Transverse colon (tissue), 4 donors: ENCODE data around the gene UBAP2L. TPM values are rescaled to one million over a fixed set of nuclear protein-coding genes. Genes with fewer than 3 reads are reported as not detected.
"Not testable (repeated sequence)": the region's sequence is repeated elsewhere in the genome, so short reads cannot be mapped to it uniquely, and the experiment has no call there.

Source experiments
- DNase-seq: peaks from one replicate; pipeline ENCODE4 v3.0.0-alpha.2; 2019
- H3K27ac ChIP-seq, 4 donors: fragments of 200-600 bp; sonication (generic); 2 replicates each; pipeline ENCODE4 v1.5.1; 2016 to 2018; ENCODE audit warnings: inconsistent platforms in 4 of 4
- H3K27me3 ChIP-seq: fragments of 200-600 bp; sonication (generic); 2 replicates; pipeline ENCODE4 v1.5.1; 2017; ENCODE audit warnings: inconsistent platforms
- H3K36me3 ChIP-seq, 4 donors: fragments of 200-600 bp; sonication (generic); 2 replicates each; pipeline ENCODE4 v1.5.1; 2017 to 2019; ENCODE audit warnings: inconsistent platforms in 4 of 4
- H3K4me1 ChIP-seq, 4 donors: fragments of 200-600 bp; sonication (generic); 2 replicates each; pipeline ENCODE4 v1.5.1; 2017 to 2020; ENCODE audit warnings: inconsistent platforms in 4 of 4
- H3K4me3 ChIP-seq, 4 donors: fragments of 200-600 bp; sonication (generic); 1 replicate in 1 of 4; 2 replicates in 3 of 4; pipeline versions ENCODE4 v1.5.1 to v1.6.1; 2017 to 2019; ENCODE audit warnings: inconsistent platforms in 4 of 4
- H3K9me3 ChIP-seq, 2 donors: fragments of 200-600 bp; sonication (generic); 2 replicates each; pipeline ENCODE4 v1.5.1; 2017 to 2019; ENCODE audit warnings: inconsistent platforms in 2 of 2
- EP300 ChIP-seq: sonication (generic); formaldehyde crosslinking; IDR thresholded peaks from one replicate; pipeline ENCODE4 v1.6.1; 2017; ENCODE audit warnings: antibody characterized with exemption, low read depth
- POLR2A ChIP-seq: fragments of 450-650 bp; IDR thresholded peaks from one replicate; pipeline ENCODE4 v1.6.1; 2016; ENCODE audit warnings: antibody characterized with exemption, mild to moderate bottlenecking, moderate library complexity
- POLR2AphosphoS5 ChIP-seq, 3 donors: sonication (generic); formaldehyde crosslinking; IDR thresholded peaks; one replicate each; pipeline ENCODE4 v1.6.1; 2016; ENCODE audit warnings: antibody characterized with exemption in 3 of 3
- WGBS, 2 donors: methylation state at CpG; one replicate each; pipeline ENCODE4 v1.1.5; 2018; ENCODE audit warnings: low coverage in 1 of 2; 5-methylcytosine and 5-hydroxymethylcytosine counted together
- in situ Hi-C, 4 donors: fragments of 200-750 bp; cut with MboI; loops; one replicate each; pipeline versions ENCODE4 v1.15.0 to v1.15.1; 2017; ENCODE audit warnings: low sequenced_read_pairs in 3 of 4, low pct_ligation_motif_present in 1 of 4, low pct_unique_long_range_greater_than_20kb in 1 of 4
- intact Hi-C: fragments of 100-400 bp; cut with DNase I; formaldehyde crosslinking; loops from one replicate; pipeline ENCODE4 v1.15.1; 2023; ENCODE audit warnings: low total_unique reads
- small RNA-seq, 4 donors: library from RNA; depleted of rRNA; stranded (forward); fragments of <200 nt; gene quantifications; one replicate each; pipeline ENCODE3, GENCODE V24; 2016
- total RNA-seq, 4 donors: library from RNA; depleted of rRNA; stranded (reverse); fragments of >200 nt; gene quantifications; one replicate each; pipeline ENCODE4 v1.1.0, GENCODE V29; 2016
- TF ChIP-seq, protein P1 (sequence below), 5 experiments: fragments of 200-600 bp in 3 of 5; fragments of 450-650 bp in 2 of 5; sonication (generic) in 3 of 5; IDR thresholded peaks; 1 replicate in 2 of 5; 2 replicates in 3 of 5; pipeline ENCODE4 v1.5.1; 2016 to 2017; ENCODE audit warnings: antibody characterized with exemption in 5 of 5, inconsistent platforms in 3 of 5, mild to moderate bottlenecking in 2 of 5, moderate library complexity in 1 of 5

Gene UBAP2L
- total RNA-seq, 4 donors from 2014 or later, result 42.4 to 62.0 (median 50.6) TPM

DNA sequence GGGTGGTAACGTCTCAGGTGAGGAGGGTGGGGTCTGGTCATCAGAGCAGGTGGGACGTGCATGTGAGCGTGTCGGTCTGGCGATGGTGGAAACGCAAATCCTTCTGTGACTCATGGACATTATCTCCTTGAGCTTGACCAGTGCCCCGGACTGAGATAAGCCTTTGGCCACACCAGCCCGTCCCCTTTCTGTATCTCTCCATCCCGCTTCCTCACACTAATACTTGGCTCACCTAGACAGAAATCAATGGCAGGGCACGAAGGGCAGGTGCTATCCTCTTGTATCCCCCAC, 92.3 kb downstream of the UBAP2L start:
- no peaks in the 10 kb centered on the region for H3K4me1 ChIP-seq
- in situ Hi-C loops, result no loop called here

DNA sequence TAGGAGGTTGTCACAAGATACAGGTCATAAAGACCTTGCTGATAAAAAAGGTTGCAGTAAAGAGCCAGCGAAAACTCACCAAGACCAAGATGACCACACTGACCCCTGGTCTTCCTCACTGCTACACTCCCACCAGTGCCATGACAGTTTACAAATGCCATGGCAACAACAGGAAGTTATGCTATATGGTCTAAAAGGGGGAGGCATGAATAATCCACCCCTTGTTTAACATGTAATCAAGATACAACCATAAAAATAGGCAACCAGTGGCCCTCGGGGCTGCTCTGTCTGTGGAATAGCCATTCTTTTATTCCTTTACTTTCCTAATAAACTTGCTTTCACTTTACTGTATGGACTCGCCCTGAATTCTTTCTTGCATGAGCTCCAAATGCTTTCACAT, 93.5 kb downstream of the UBAP2L start:
- H3K4me1 ChIP-seq, DNase-seq, in situ Hi-C loops, H3K27ac ChIP-seq, H3K9me3 ChIP-seq, intact Hi-C loops, H3K4me3 ChIP-seq, H3K27me3 ChIP-seq, H3K36me3 ChIP-seq: not testable (repeated sequence)
- 56 to 70% methylated on average over 3 of the region's 3 CpGs for WGBS, 2 donors

More for the DNA sequence above, 92.3 kb downstream of the UBAP2L start:
- TF ChIP-seq, protein P1, sequence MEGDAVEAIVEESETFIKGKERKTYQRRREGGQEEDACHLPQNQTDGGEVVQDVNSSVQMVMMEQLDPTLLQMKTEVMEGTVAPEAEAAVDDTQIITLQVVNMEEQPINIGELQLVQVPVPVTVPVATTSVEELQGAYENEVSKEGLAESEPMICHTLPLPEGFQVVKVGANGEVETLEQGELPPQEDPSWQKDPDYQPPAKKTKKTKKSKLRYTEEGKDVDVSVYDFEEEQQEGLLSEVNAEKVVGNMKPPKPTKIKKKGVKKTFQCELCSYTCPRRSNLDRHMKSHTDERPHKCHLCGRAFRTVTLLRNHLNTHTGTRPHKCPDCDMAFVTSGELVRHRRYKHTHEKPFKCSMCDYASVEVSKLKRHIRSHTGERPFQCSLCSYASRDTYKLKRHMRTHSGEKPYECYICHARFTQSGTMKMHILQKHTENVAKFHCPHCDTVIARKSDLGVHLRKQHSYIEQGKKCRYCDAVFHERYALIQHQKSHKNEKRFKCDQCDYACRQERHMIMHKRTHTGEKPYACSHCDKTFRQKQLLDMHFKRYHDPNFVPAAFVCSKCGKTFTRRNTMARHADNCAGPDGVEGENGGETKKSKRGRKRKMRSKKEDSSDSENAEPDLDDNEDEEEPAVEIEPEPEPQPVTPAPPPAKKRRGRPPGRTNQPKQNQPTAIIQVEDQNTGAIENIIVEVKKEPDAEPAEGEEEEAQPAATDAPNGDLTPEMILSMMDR (IDR thresholded peaks at IDR 0.05), result no peak
- TF ChIP-seq POLR2A, result no peak
- TF ChIP-seq POLR2AphosphoS5 (IDR thresholded peaks at IDR 0.05), result no peak
- TF ChIP-seq EP300, result no peak
- no peaks in the 10 kb centered on the region for H3K27me3 ChIP-seq
- no peak for DNase-seq
- H3K4me3 ChIP-seq, result no peak overlapping the region
- intact Hi-C loops, result no loop called here
- H3K36me3 ChIP-seq, result no peaks in the 10 kb centered on the region
- H3K27ac ChIP-seq, result no peak overlapping the region
- 83% methylated on average over 10 of the region's 10 CpGs; no CpG with 5 or more reads in 1 of the 2 donors for WGBS, 2 donors
- peaks cover 0 to 5% of the 10 kb centered on the region in 2 donors for H3K9me3 ChIP-seq

DNA sequence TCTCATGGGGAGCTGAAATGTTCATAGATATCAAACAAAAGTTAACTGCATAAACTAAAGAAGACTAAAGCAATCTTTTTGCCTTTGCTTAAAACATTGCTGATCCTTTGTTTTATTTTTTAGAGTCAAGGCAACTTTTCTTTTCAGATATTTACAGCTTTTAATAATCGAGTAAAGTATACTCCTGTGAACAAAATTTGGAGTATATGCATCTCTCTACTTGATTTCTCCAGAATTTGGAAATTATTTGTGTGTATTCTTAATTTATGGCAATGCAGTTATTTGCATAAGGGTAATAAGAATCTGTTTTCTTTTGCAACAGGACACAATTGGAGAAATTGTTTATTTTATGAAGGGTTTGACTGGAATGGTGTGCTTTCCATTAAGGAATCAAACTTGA, 95.9 kb downstream of the UBAP2L start:
- Histone ChIP-seq H3K9me3 (peaks cover 0 to 5% of the 10 kb centered on the region in 2 donors), H3K4me3 (no peak overlapping the region), H3K36me3 (no peaks in the 10 kb centered on the region), H3K27ac (no peak overlapping the region), H3K4me1 (no peaks in the 10 kb centered on the region), H3K27me3 (no peaks in the 10 kb centered on the region)
- DNase-seq, result no peak
- TF ChIP-seq EP300, result no peak
- TF ChIP-seq POLR2A, result no peak
- TF ChIP-seq, protein P1 (IDR thresholded peaks at IDR 0.05), result no peak
- TF ChIP-seq POLR2AphosphoS5 (IDR thresholded peaks at IDR 0.05), result no peak
- WGBS, 2 donors, result 82 to 86% methylated on average over 1 of the region's 1 CpG
- in situ Hi-C loops (no loop called here), intact Hi-C loops (no loop called here)

DNA sequence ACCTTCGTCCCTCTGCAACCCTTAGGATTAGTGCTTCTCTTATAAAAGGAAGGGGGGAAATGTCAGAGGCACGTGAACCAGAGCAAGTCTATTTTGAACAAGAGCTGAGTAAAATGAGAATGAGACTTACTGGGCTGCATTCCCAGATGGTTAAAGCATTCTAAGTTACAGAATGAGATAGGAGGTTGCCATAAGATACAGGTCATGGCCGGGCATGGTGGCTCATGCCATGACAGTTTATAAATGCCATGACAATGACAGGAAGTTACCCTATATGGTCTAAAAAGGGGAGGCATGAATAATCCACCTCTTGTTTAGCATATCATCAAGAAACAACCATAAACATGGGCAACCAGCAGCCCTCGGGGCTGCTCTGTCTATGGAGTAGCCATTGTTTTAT, 97.6 kb downstream of the UBAP2L start:
- no peaks in the 10 kb centered on the region for H3K36me3 ChIP-seq
- H3K9me3 ChIP-seq, result peaks cover 0 to 5% of the 10 kb centered on the region in 2 donors
- no peaks in the 10 kb centered on the region for H3K4me1 ChIP-seq
- no peak for DNase-seq
- no peak for TF ChIP-seq EP300
- 68 to 85% methylated on average over 4 of the region's 4 CpGs for WGBS, 2 donors
- no peak overlapping the region for H3K4me3 ChIP-seq
- H3K27me3 ChIP-seq, result peaks cover 6% of the 10 kb centered on the region
- in situ Hi-C loops, result no loop called here
- intact Hi-C loops, result no loop called here
- no peak overlapping the region for H3K27ac ChIP-seq

Small RNA genes lying within 50 kb of the gene (small RNA-seq; reads per million reads assigned to genes)
- gene MIR190B, result 0.12 to 1.3 (median 0.45) reads per million in 4 donors
- 0 to 0.18 (median 0) reads per million in 4 donors for gene RF00273
- 0 reads per million in 4 donors for gene RNU6-121P
- gene RNU6-239P, result 0 reads per million in 4 donors
- 0 reads per million in 4 donors for gene SNORA58B

Other genes starting within 250 kb of the UBAP2L start
- 100 to 1,000 TPM in 3 of 4 donors, 10 to 100 TPM in 1; 88.8 to 303 (median 280) TPM for gene JTB, start 243.3 kb upstream of the UBAP2L start, total RNA-seq
- gene RAB13, start 234.6 kb upstream of the UBAP2L start, total RNA-seq, result 10 to 100 TPM in 2 of 4 donors, 1 to 10 TPM in 2; 4.0 to 27.9 (median 15.4) TPM
- gene RPS27, start 230.2 kb upstream of the UBAP2L start, total RNA-seq, result 1,000 to 10,000 TPM in 2 of 4 donors, 100 to 1,000 TPM in 2; 222 to 1,839 (median 900) TPM
- gene NUP210L, start 65.9 kb upstream of the UBAP2L start, total RNA-seq, result not detected
- 100 to 1,000 TPM; 208 to 434 (median 324) TPM for gene TPM3, start 28.9 kb upstream of the UBAP2L start, total RNA-seq
- gene CFAP141, start 14.6 kb upstream of the UBAP2L start, total RNA-seq, result not detected
- 10 to 100 TPM; 44.5 to 87.1 (median 74.1) TPM for gene HAX1, start 51.7 kb downstream of the UBAP2L start, total RNA-seq
- gene AQP10, start 100.1 kb downstream of the UBAP2L start, total RNA-seq, result not detected
- 10 to 100 TPM in 3 of 4 donors, 1 to 10 TPM in 1; 6.0 to 78.6 (median 24.9) TPM for gene ATP8B2, start 104.6 kb downstream of the UBAP2L start, total RNA-seq
- gene IL6R, start 184.4 kb downstream of the UBAP2L start, total RNA-seq, result 100 to 1,000 TPM in 1 of 4 donors, 10 to 100 TPM in 3; 10.7 to 107 (median 77.3) TPM